ENCODE results near the gene MYO9B.
A peak's percentile ranks its signal among the peaks of the same experiment; 100 is the strongest.

MYO9B gene, protein sequence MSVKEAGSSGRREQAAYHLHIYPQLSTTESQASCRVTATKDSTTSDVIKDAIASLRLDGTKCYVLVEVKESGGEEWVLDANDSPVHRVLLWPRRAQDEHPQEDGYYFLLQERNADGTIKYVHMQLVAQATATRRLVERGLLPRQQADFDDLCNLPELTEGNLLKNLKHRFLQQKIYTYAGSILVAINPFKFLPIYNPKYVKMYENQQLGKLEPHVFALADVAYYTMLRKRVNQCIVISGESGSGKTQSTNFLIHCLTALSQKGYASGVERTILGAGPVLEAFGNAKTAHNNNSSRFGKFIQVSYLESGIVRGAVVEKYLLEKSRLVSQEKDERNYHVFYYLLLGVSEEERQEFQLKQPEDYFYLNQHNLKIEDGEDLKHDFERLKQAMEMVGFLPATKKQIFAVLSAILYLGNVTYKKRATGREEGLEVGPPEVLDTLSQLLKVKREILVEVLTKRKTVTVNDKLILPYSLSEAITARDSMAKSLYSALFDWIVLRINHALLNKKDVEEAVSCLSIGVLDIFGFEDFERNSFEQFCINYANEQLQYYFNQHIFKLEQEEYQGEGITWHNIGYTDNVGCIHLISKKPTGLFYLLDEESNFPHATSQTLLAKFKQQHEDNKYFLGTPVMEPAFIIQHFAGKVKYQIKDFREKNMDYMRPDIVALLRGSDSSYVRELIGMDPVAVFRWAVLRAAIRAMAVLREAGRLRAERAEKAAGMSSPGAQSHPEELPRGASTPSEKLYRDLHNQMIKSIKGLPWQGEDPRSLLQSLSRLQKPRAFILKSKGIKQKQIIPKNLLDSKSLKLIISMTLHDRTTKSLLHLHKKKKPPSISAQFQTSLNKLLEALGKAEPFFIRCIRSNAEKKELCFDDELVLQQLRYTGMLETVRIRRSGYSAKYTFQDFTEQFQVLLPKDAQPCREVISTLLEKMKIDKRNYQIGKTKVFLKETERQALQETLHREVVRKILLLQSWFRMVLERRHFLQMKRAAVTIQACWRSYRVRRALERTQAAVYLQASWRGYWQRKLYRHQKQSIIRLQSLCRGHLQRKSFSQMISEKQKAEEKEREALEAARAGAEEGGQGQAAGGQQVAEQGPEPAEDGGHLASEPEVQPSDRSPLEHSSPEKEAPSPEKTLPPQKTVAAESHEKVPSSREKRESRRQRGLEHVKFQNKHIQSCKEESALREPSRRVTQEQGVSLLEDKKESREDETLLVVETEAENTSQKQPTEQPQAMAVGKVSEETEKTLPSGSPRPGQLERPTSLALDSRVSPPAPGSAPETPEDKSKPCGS (N-terminal part only)

DNA sequence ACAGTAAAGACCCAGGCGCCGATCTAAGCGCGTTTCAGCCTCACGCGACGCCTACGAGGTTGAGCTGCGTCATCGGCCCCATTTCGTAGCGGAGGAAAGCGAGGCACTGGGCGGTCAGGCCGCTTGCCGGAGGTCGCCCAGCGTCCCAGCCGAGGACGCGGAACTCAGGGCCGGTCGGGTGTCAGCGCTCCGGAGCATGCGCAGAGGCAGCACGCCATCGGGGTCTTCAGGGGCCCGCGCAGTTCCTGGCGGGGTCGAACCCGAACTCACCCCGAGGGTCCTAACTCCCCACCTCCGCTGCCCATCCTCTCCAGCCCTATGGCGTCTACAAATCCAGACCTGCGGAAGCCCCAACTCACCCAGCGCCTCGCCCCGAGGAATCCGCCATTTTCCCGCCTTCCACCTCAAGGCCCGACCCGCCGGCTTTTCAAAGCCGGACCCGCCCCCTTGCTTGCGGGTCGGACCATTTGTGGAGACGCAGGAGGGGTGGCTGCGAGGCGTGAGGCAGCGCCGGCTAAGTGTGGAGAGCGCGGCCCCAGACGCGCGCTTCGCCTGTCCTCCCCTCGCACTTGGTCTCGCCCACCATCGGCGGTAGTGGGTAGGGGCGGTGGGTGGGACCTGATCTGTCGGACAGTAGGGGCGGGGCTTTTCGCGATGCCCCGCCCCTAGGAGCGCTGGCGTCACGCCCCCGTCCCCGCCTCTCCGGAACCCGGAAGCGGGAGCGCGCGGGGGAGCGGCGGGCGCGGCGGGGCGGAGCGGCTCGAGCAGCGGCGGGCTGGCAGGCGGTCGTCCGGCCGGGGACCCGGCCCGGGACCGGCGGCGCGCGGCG, at the start of gene MYO9B, which contains the start of gene HAUS8:
Gene MYO9B, plus strand, starts transcription at position 743 of the 829 bp plus-strand sequence. CDS start 25,941 bp downstream, outside the sequence.
Gene HAUS8, minus strand, starts transcription at position 418 of the 829 bp plus-strand sequence. Its CDS starts 30 bp downstream, at position 388.
- Histone ChIP-seq H3K27ac (ENCODE audit: low read depth, low read length, poor library complexity, severe bottlenecking) (peak within 1 kb of the TSS; percentile 98), H3K4me3 (ENCODE audit: low read depth, low read length, poor library complexity, severe bottlenecking) (peak within 1 kb of the TSS; percentile 93), H3K27me3 (ENCODE audit: insufficient read depth, low read length) (no peaks in the 10 kb centered on the region), H3K9me2 (ENCODE audit: low read depth, low read length) (no peaks in the 10 kb centered on the region), H3K9ac (ENCODE audit: low read length) (peak within 1 kb of the TSS; percentile 97), H4K20me1 (ENCODE audit: insufficient read depth, low read length) (no peaks in the 10 kb centered on the region), H3K9me3 (ENCODE audit: low read length) (no peaks in the 10 kb centered on the region), H2AFZ (ENCODE audit: low read length) (no peak within 1 kb of the TSS), H3K36me3 (ENCODE audit: insufficient read depth, low read length) (peaks cover 33% of the 10 kb centered on the region), H3K79me2 (ENCODE audit: insufficient read depth, low read length) (peaks cover 35% of the 10 kb centered on the region), H3K4me1 (ENCODE audit: insufficient read depth, low read length, severe bottlenecking) (peaks cover 76% of the 10 kb centered on the region), H3F3A (ENCODE audit: insufficient read depth, low read length) (no peaks in the 10 kb centered on the region), H3K4me2 (ENCODE audit: low read length) (peak within 1 kb of the TSS; percentile 86)
- TF ChIP-seq, protein P1, sequence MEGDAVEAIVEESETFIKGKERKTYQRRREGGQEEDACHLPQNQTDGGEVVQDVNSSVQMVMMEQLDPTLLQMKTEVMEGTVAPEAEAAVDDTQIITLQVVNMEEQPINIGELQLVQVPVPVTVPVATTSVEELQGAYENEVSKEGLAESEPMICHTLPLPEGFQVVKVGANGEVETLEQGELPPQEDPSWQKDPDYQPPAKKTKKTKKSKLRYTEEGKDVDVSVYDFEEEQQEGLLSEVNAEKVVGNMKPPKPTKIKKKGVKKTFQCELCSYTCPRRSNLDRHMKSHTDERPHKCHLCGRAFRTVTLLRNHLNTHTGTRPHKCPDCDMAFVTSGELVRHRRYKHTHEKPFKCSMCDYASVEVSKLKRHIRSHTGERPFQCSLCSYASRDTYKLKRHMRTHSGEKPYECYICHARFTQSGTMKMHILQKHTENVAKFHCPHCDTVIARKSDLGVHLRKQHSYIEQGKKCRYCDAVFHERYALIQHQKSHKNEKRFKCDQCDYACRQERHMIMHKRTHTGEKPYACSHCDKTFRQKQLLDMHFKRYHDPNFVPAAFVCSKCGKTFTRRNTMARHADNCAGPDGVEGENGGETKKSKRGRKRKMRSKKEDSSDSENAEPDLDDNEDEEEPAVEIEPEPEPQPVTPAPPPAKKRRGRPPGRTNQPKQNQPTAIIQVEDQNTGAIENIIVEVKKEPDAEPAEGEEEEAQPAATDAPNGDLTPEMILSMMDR (IDR thresholded peaks at IDR 0.05; ENCODE audit: low read length) = no peak
- TF ChIP-seq EZH2 (IDR thresholded peaks at IDR 0.05; ENCODE audit: borderline replicate concordance, low read length) = no peak

DNA sequence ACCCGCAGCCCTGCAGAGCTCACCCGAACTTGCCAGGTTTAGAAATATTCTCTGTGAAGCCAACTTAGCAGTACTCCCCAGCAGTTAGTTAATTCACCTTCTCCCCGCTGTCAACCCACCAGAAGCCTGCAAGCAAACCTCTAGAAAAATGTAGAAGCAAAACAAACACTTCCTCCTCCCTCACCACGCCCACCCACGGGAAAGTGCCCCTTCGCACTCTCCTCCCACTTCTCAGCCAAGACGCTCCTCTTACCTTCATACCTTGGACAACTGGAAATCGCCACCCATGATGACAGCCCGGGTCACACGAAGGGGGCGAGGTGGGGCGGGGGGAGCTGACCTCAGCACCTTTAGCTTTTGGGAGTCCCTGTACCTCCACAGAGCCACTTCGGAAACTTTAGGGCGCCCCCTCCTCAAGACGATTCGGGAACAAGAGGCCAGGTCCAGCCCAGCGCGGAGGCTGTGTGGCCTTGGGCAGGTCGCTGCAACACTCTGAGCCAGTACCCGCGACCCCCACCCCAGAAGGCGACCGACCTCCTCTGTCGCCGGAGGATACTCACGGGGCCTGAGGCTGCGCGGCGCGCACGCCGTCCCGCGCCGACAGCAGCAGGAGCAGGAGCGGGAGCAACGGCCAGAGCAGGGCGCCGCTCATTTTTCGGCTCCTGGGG, 49.5 kb upstream of the MYO9B start:
- no peak overlapping the region for H2AFZ ChIP-seq (ENCODE audit: low read length)
- no peaks in the 10 kb centered on the region for H3K79me2 ChIP-seq (ENCODE audit: insufficient read depth, low read length)
- no peak overlapping the region for H3K4me2 ChIP-seq (ENCODE audit: low read length)
- H4K20me1 ChIP-seq (ENCODE audit: insufficient read depth, low read length) = no peaks in the 10 kb centered on the region
- no peaks in the 10 kb centered on the region for H3K36me3 ChIP-seq (ENCODE audit: insufficient read depth, low read length)
- no peak overlapping the region for H3K4me3 ChIP-seq (ENCODE audit: low read depth, low read length, poor library complexity, severe bottlenecking)
- H3K4me1 ChIP-seq (ENCODE audit: insufficient read depth, low read length, severe bottlenecking) = no peaks in the 10 kb centered on the region
- TF ChIP-seq, protein P1 (IDR thresholded peaks at IDR 0.05; ENCODE audit: low read length) = no peak
- TF ChIP-seq EZH2 (IDR thresholded peaks at IDR 0.05; ENCODE audit: borderline replicate concordance, low read length) = no peak
- no peaks in the 10 kb centered on the region; the same call in 1 of the 2 replicates for H3K27me3 ChIP-seq (ENCODE audit: insufficient read depth, low read length)
- no peak overlapping the region for H3K9ac ChIP-seq (ENCODE audit: low read length)
- H3F3A ChIP-seq (ENCODE audit: insufficient read depth, low read length) = no peaks in the 10 kb centered on the region
- H3K27ac ChIP-seq (ENCODE audit: low read depth, low read length, poor library complexity, severe bottlenecking) = no peak overlapping the region
- no peaks in the 10 kb centered on the region for H3K9me3 ChIP-seq (ENCODE audit: low read length)
- no peaks in the 10 kb centered on the region for H3K9me2 ChIP-seq (ENCODE audit: low read depth, low read length)
